ENCODE results near the gene PLOD1.
A peak's percentile ranks its signal among the peaks of the same experiment; 100 is the strongest.

The PLOD1 gene

DNA sequence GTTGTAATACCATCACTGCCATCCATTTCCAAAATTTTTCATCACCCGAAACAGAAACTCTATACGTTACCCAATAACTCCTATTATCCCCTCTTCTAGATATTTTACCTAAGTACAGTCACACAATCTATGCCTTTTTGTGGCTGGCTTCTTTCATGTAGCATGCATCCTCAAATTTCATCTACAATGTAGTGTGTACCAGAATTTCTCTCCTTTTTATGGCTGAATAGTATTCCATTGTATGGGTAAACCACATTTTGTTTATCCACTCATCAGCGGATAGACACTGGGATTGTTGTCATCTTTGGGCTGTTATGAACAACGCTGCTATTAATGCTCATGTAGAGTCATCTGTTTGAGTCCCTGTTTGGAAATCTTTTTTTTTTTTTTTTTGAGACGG, 29.5 kb upstream of the PLOD1 start:
- no peaks in the 10 kb centered on the region for H3K79me2 ChIP-seq (ENCODE audit: insufficient read depth, low read length)
- H3K4me1 ChIP-seq (ENCODE audit: insufficient read depth, low read length, poor library complexity, severe bottlenecking): peaks cover 4% of the 10 kb centered on the region
- no peaks in the 10 kb centered on the region for H3K9me3 ChIP-seq (ENCODE audit: insufficient read depth, low read depth, low read length)
- no peak overlapping the region for H3K4me2 ChIP-seq (ENCODE audit: low read depth, low read length, poor library complexity, severe bottlenecking)
- no peaks in the 10 kb centered on the region for H3K27me3 ChIP-seq (ENCODE audit: insufficient read depth, low read length, poor library complexity, severe bottlenecking)
- H3K4me3 ChIP-seq (ENCODE audit: low read length, poor library complexity, severe bottlenecking): no peak overlapping the region
- no peak for TF ChIP-seq EZH2phosphoT487 (IDR thresholded peaks at IDR 0.05; ENCODE audit: borderline replicate concordance)
- TF ChIP-seq, protein P1, sequence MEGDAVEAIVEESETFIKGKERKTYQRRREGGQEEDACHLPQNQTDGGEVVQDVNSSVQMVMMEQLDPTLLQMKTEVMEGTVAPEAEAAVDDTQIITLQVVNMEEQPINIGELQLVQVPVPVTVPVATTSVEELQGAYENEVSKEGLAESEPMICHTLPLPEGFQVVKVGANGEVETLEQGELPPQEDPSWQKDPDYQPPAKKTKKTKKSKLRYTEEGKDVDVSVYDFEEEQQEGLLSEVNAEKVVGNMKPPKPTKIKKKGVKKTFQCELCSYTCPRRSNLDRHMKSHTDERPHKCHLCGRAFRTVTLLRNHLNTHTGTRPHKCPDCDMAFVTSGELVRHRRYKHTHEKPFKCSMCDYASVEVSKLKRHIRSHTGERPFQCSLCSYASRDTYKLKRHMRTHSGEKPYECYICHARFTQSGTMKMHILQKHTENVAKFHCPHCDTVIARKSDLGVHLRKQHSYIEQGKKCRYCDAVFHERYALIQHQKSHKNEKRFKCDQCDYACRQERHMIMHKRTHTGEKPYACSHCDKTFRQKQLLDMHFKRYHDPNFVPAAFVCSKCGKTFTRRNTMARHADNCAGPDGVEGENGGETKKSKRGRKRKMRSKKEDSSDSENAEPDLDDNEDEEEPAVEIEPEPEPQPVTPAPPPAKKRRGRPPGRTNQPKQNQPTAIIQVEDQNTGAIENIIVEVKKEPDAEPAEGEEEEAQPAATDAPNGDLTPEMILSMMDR (conservative IDR thresholded peaks at IDR 0.05; ENCODE audit: low read length): no peak
- no peaks in the 10 kb centered on the region for H3K36me3 ChIP-seq (ENCODE audit: insufficient read depth, low read length)
- no peaks in the 10 kb centered on the region for H3K9me2 ChIP-seq (replicated peaks; ENCODE audit: low read depth, low read length)
- H3K9ac ChIP-seq (ENCODE audit: low read depth, low read length, poor library complexity, severe bottlenecking): no peak overlapping the region
- peaks cover 16% of the 10 kb centered on the region for H3F3A ChIP-seq (ENCODE audit: low read depth)
- no peaks in the 10 kb centered on the region for H4K20me1 ChIP-seq (ENCODE audit: insufficient read depth, low read length, poor library complexity, severe bottlenecking)
- H2AFZ ChIP-seq (ENCODE audit: low read length): no peak overlapping the region

DNA sequence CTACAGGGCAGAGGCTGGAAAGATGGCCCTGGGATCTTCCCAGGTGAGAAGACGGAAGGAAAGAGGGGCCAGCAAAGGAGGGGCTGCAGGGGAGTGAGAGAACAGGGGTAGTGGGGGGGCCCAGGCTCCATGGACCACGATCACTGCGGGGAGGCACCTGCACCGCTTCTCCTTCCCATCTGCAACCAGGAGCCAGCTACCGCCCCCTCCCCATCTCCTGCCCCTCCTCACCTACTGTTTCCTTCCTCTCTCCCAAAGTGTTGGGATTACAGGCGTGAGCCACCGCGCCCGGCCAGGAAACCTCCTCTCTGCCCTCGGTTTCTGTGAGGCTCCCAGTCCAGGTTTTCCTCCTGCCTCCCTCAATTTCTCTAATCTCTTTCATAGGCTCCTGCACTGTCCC, 27.6 kb upstream of the PLOD1 start:
- Histone ChIP-seq H3K9me2 (replicated peaks; ENCODE audit: low read depth, low read length) (no peaks in the 10 kb centered on the region), H4K20me1 (ENCODE audit: insufficient read depth, low read length, poor library complexity, severe bottlenecking) (no peaks in the 10 kb centered on the region), H3K79me2 (ENCODE audit: insufficient read depth, low read length) (no peaks in the 10 kb centered on the region), H3K4me3 (ENCODE audit: low read length, poor library complexity, severe bottlenecking) (no peak overlapping the region), H3K27me3 (ENCODE audit: insufficient read depth, low read length, poor library complexity, severe bottlenecking) (no peaks in the 10 kb centered on the region), H3F3A (ENCODE audit: low read depth) (peaks cover 16% of the 10 kb centered on the region), H3K4me2 (ENCODE audit: low read depth, low read length, poor library complexity, severe bottlenecking) (peak overlapping the region; percentile 28), H2AFZ (ENCODE audit: low read length) (no peak overlapping the region), H3K4me1 (ENCODE audit: insufficient read depth, low read length, poor library complexity, severe bottlenecking) (peaks cover 4% of the 10 kb centered on the region), H3K9me3 (ENCODE audit: insufficient read depth, low read depth, low read length) (no peaks in the 10 kb centered on the region), H3K9ac (ENCODE audit: low read depth, low read length, poor library complexity, severe bottlenecking) (no peak overlapping the region), H3K36me3 (ENCODE audit: insufficient read depth, low read length) (no peaks in the 10 kb centered on the region)
- TF ChIP-seq EZH2phosphoT487 (IDR thresholded peaks at IDR 0.05; ENCODE audit: borderline replicate concordance): no peak
- TF ChIP-seq, protein P1 (conservative IDR thresholded peaks at IDR 0.05; ENCODE audit: low read length): no peak

DNA sequence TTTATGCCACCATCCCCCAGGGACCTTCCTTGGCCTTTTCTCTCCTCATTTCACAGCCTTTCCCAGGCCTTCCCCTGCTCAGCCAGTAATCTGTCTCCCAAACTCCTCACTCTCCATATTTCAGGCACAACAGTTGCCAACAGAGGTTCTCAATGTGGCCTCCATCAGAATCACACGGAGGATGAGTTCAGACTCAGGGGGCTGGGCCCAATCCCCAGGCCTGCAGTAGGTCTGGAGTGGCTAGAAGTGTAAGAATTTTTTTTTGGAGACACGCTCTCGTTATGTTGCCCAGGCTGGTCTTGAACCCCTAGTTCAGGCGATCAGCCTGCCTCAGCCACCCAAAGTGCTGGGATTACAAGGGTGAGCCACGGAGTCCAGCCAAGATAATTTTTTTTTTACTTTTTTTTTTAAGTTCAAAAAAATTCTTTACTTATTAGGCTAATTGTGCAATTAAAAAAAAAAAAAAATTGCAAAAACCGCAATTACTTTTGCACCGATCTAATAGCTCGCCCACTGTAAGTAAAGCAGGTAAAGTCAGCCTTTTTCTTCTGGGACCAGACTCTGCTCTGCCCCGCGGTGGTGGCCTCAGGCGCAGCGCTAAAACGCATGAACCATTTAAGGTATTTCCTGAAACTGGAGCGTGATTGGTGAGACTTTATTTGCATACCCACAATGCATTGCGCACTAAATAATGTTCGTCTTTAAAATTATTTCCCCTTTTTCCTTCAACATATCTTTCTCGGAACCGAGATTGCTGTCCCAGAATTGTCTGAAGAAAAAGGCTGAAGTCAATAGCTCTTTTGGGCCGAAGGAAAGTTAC, 27.0 kb upstream of the PLOD1 start:
- Histone ChIP-seq H3K4me3 (ENCODE audit: low read length, poor library complexity, severe bottlenecking) (peak overlapping the region; percentile 77), H3K27me3 (ENCODE audit: insufficient read depth, low read length, poor library complexity, severe bottlenecking) (no peaks in the 10 kb centered on the region), H3F3A (ENCODE audit: low read depth) (peaks cover 16% of the 10 kb centered on the region), H2AFZ (ENCODE audit: low read length) (no peak overlapping the region; the same call in 1 of the 2 replicates), H3K4me1 (ENCODE audit: insufficient read depth, low read length, poor library complexity, severe bottlenecking) (peaks cover 4% of the 10 kb centered on the region), H3K79me2 (ENCODE audit: insufficient read depth, low read length) (no peaks in the 10 kb centered on the region), H3K9me2 (replicated peaks; ENCODE audit: low read depth, low read length) (no peaks in the 10 kb centered on the region), H3K4me2 (ENCODE audit: low read depth, low read length, poor library complexity, severe bottlenecking) (peak overlapping the region; percentile 28), H3K9me3 (ENCODE audit: insufficient read depth, low read depth, low read length) (no peaks in the 10 kb centered on the region), H3K9ac (ENCODE audit: low read depth, low read length, poor library complexity, severe bottlenecking) (peak overlapping the region; percentile 92), H3K36me3 (ENCODE audit: insufficient read depth, low read length) (no peaks in the 10 kb centered on the region), H4K20me1 (ENCODE audit: insufficient read depth, low read length, poor library complexity, severe bottlenecking) (no peaks in the 10 kb centered on the region)
- TF ChIP-seq, protein P1 (conservative IDR thresholded peaks at IDR 0.05; ENCODE audit: low read length): peak; percentile 72
- no peak for TF ChIP-seq EZH2phosphoT487 (IDR thresholded peaks at IDR 0.05; ENCODE audit: borderline replicate concordance)
